ENCODE measurements around the gene MAP2K2. TPM values are rescaled to one million over a fixed set of nuclear protein-coding genes. Genes with fewer than 3 reads are reported as not detected.

MAP2K2 gene
- total RNA-seq, 2 donors from 2014 or later = 191 TPM

DNA sequence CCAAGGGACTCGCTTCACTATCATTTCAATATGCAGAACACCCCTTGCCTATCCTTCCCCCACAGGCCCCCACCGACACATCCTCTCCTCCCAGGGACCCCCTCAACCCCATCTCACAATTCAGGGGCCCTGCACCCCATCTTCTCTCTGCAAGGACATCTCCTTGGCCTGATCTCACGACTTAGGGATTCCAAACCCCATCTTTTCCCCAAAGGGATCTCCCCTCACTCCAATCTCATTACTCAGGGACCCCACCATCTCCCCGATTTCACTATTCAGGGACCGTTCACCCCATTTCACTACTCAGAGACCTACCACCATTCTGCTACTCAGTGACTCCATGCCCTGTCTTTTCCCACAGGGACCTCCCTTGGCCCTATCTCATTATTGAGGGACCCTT, 1.4 kb downstream of the MAP2K2 start:
- no peak for DNase-seq
- peak overlapping the region; percentile 93 for H3K9ac ChIP-seq (ENCODE audit: extremely low read depth, low read length, poor library complexity, severe bottlenecking)
- H3K4me1 ChIP-seq (ENCODE audit: control insufficient read depth, insufficient read depth, low read length) = no peaks in the 10 kb centered on the region
- H3K4me3 ChIP-seq (ENCODE audit: low read length) = peak overlapping the region; percentile 97
- Mint-ChIP-seq H3K36me3 (ENCODE audit: low read depth) (peaks cover 11% of the 10 kb centered on the region), H3K9me3 (no peaks in the 10 kb centered on the region), H3K27ac (peak overlapping the region; percentile 91), H3K27me3 (ENCODE audit: insufficient read depth) (peaks cover 4% of the 10 kb centered on the region), H3K4me1 (peaks cover 10% of the 10 kb centered on the region), H3K4me3 (peak overlapping the region; percentile 90)
- 88 to 89% methylated on average over 4 to 5 of the region's 5 CpGs for WGBS, 2 experiments (ENCODE audit: insufficient coverage in 1 of 2, insufficient read length in 1 of 2)
- no peak overlapping the region for H3K27ac ChIP-seq (ENCODE audit: low read depth, low read length)
- H3K36me3 ChIP-seq (ENCODE audit: control insufficient read depth, insufficient read depth, low read length) = peaks cover 24% of the 10 kb centered on the region
- no peaks in the 10 kb centered on the region for H3K9me3 ChIP-seq (ENCODE audit: control insufficient read depth, low read length)
- no peaks in the 10 kb centered on the region for H3K27me3 ChIP-seq (ENCODE audit: control insufficient read depth, insufficient read depth, low read length, poor library complexity, severe bottlenecking)
- TF ChIP-seq CTCF (conservative IDR thresholded peaks at IDR 0.05) = no peak

DNA sequence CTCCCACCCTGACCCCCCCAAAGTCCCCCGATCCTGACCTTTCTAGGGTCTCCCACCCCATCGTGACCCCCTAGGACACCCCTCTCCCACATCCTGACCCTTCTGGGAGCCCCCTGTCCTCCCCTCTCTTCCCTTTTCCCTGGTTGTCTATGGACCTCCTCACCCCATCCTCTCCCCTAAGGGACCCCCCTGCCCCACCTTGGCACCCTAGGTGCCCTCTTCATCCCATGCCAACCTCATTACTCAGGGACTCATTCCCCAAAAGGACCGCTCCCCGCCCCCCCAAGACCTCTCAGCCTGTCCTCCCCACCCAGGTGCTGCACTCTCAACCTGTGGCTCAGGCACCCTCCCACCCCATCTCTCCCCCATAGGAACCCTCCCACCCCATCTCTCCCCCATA, 2.1 kb downstream of the MAP2K2 start:
- H3K4me3 Mint-ChIP-seq = no peak overlapping the region

GRCh38 chr19:4121273-4121612, 2.7 kb downstream of the MAP2K2 start:
- H3K36me3 Mint-ChIP-seq (ENCODE audit: low read depth) = peaks cover 23% of the 10 kb centered on the region
- Histone ChIP-seq H3K4me1 (ENCODE audit: control insufficient read depth, insufficient read depth, low read length) (no peaks in the 10 kb centered on the region), H3K27ac (ENCODE audit: low read depth, low read length) (no peak overlapping the region), H3K9me3 (ENCODE audit: control insufficient read depth, low read length) (no peaks in the 10 kb centered on the region), H3K36me3 (ENCODE audit: control insufficient read depth, insufficient read depth, low read length) (peaks cover 34% of the 10 kb centered on the region), H3K27me3 (ENCODE audit: control insufficient read depth, insufficient read depth, low read length, poor library complexity, severe bottlenecking) (no peaks in the 10 kb centered on the region), H3K9ac (ENCODE audit: extremely low read depth, low read length, poor library complexity, severe bottlenecking) (no peak overlapping the region), H3K4me3 (ENCODE audit: low read length) (no peak overlapping the region)
- no peaks in the 10 kb centered on the region for H3K9me3 Mint-ChIP-seq
- TF ChIP-seq CTCF (conservative IDR thresholded peaks at IDR 0.05) = no peak
- no peak for DNase-seq
- WGBS, 2 experiments (ENCODE audit: insufficient coverage in 1 of 2, insufficient read length in 1 of 2) = 97% methylated on average over 4 of the region's 5 CpGs; no CpG with 5 or more reads in 1 of the 2 experiments
- no peak overlapping the region for H3K4me3 Mint-ChIP-seq
- H3K4me1 Mint-ChIP-seq = peaks cover 10% of the 10 kb centered on the region
- H3K27ac Mint-ChIP-seq = no peak overlapping the region
- H3K27me3 Mint-ChIP-seq (ENCODE audit: insufficient read depth) = no peaks in the 10 kb centered on the region

More for the DNA sequence above, 2.1 kb downstream of the MAP2K2 start:
- no peak overlapping the region for H3K4me3 ChIP-seq (ENCODE audit: low read length)
- Mint-ChIP-seq H3K9me3 (no peaks in the 10 kb centered on the region), H3K27ac (no peak overlapping the region), H3K27me3 (ENCODE audit: insufficient read depth) (no peaks in the 10 kb centered on the region), H3K4me1 (peaks cover 10% of the 10 kb centered on the region), H3K36me3 (ENCODE audit: low read depth) (peaks cover 18% of the 10 kb centered on the region)
- no peak for TF ChIP-seq CTCF (conservative IDR thresholded peaks at IDR 0.05)
- H3K9ac ChIP-seq (ENCODE audit: extremely low read depth, low read length, poor library complexity, severe bottlenecking) = no peak overlapping the region
- H3K36me3 ChIP-seq (ENCODE audit: control insufficient read depth, insufficient read depth, low read length) = peaks cover 30% of the 10 kb centered on the region
- DNase-seq = no peak
- no peaks in the 10 kb centered on the region for H3K27me3 ChIP-seq (ENCODE audit: control insufficient read depth, insufficient read depth, low read length, poor library complexity, severe bottlenecking)
- H3K27ac ChIP-seq (ENCODE audit: low read depth, low read length) = no peak overlapping the region
- no peaks in the 10 kb centered on the region for H3K9me3 ChIP-seq (ENCODE audit: control insufficient read depth, low read length)
- WGBS, 2 experiments (ENCODE audit: insufficient coverage in 1 of 2, insufficient read length in 1 of 2) = 96% methylated on average over 4 of the region's 4 CpGs; no CpG with 5 or more reads in 1 of the 2 experiments
- no peaks in the 10 kb centered on the region for H3K4me1 ChIP-seq (ENCODE audit: control insufficient read depth, insufficient read depth, low read length)
